Measurements from ENCODE around the gene AUTS2. TPM values are rescaled to one million over a fixed set of nuclear protein-coding genes. Genes with fewer than 3 reads are reported as not detected.

AUTS2 gene
- total RNA-seq, 1 experiment from 2014 or later: 256 TPM

- Histone ChIP-seq H3K9me3 (ENCODE audit: control insufficient read depth, low read depth, low read length) (no peaks in the 10 kb centered on the region), H4K8ac (replicated peaks; ENCODE audit: insufficient read length, low read depth, low read length) (no peak overlapping the region), H2BK5ac (ENCODE audit: insufficient read length, low read length) (no peak overlapping the region), H3K27me3 (ENCODE audit: insufficient read depth, low read length) (no peaks in the 10 kb centered on the region), H2BK12ac (ENCODE audit: insufficient read length, low read depth, low read length) (no peak overlapping the region), H3K4me2 (ENCODE audit: insufficient read depth, insufficient read length, low read length) (no peak overlapping the region), H2BK120ac (ENCODE audit: low read depth, low read length, poor library complexity, severe bottlenecking) (no peak overlapping the region), H2AK5ac (ENCODE audit: insufficient read length, low read length) (no peak overlapping the region), H4K5ac (ENCODE audit: insufficient read length, low read depth, low read length) (no peak overlapping the region), H4K20me1 (ENCODE audit: control insufficient read depth, insufficient read depth, insufficient read length) (no peaks in the 10 kb centered on the region), H3K18ac (ENCODE audit: insufficient read length, low read depth, low read length) (no peak overlapping the region), H3K9ac (ENCODE audit: extremely low read depth, insufficient read length, low read length) (no peak overlapping the region), H2AFZ (ENCODE audit: low read length) (no peak overlapping the region), H3K23me2 (ENCODE audit: insufficient read length, low read depth, low read length, poor library complexity, severe bottlenecking) (no peaks in the 10 kb centered on the region), H3K79me2 (ENCODE audit: insufficient read depth, low read length) (no peaks in the 10 kb centered on the region), H3K79me1 (ENCODE audit: insufficient read depth, low read depth, low read length, poor library complexity, severe bottlenecking) (no peaks in the 10 kb centered on the region), H3K4me1 (ENCODE audit: insufficient read depth, low read length) (peaks cover 14% of the 10 kb centered on the region; the same call in 1 of the 2 replicates), H3K27ac (ENCODE audit: insufficient read length, low read depth, low read length) (no peak overlapping the region), H2BK15ac (ENCODE audit: low read depth, low read length) (no peak overlapping the region), H3T11ph (ENCODE audit: low read length) (no peak overlapping the region), H3K4ac (ENCODE audit: low read depth, low read length) (no peak overlapping the region), H4K91ac (ENCODE audit: insufficient read length, low read depth, low read length) (no peak overlapping the region), H3K56ac (ENCODE audit: insufficient read length, low read depth, low read length) (no peak overlapping the region), H2BK20ac (ENCODE audit: low read depth, low read length, poor library complexity, severe bottlenecking) (no peak overlapping the region), H3K14ac (ENCODE audit: insufficient read depth, low read length) (no peak overlapping the region), H3K23ac (ENCODE audit: insufficient read length, low read depth, low read length) (no peak overlapping the region)
- no peaks in the 10 kb centered on the region for H3K9me3 Mint-ChIP-seq
- no peak for TF ChIP-seq CTCF (conservative IDR thresholded peaks at IDR 0.05)
- no peaks in the 10 kb centered on the region for H3K27me3 Mint-ChIP-seq (ENCODE audit: low read depth)
- H3K36me3 Mint-ChIP-seq (ENCODE audit: insufficient read depth in 1 of 3, low read depth in 3 of 3): no peaks in the 10 kb centered on the region
- H3K4me3 Mint-ChIP-seq: no peak overlapping the region
- WGBS (ENCODE audit: extremely low coverage, insufficient read length, low lambda C conversion rate): no CpG with 5 or more reads among the region's 5 CpGs
- peaks cover 38 to 42% of the 10 kb centered on the region in 2 experiments for H3K4me1 Mint-ChIP-seq
- no peak overlapping the region for H3K27ac Mint-ChIP-seq
- DNase-seq: no peak
Measured at GRCh38 chr7:70267381-70268120, 669.3 kb downstream of the AUTS2 start.

Data from H9 (cell line).